ENCODE results near the gene SPATA31D4.

SPATA31D4 gene

GRCh38 chr9:81955625-81956024 is 27.4 kb downstream of the SPATA31D4 start:
- DNase-seq, result no peak
- intact Hi-C loops (cut with DNase I), result no loop called here

DNA sequence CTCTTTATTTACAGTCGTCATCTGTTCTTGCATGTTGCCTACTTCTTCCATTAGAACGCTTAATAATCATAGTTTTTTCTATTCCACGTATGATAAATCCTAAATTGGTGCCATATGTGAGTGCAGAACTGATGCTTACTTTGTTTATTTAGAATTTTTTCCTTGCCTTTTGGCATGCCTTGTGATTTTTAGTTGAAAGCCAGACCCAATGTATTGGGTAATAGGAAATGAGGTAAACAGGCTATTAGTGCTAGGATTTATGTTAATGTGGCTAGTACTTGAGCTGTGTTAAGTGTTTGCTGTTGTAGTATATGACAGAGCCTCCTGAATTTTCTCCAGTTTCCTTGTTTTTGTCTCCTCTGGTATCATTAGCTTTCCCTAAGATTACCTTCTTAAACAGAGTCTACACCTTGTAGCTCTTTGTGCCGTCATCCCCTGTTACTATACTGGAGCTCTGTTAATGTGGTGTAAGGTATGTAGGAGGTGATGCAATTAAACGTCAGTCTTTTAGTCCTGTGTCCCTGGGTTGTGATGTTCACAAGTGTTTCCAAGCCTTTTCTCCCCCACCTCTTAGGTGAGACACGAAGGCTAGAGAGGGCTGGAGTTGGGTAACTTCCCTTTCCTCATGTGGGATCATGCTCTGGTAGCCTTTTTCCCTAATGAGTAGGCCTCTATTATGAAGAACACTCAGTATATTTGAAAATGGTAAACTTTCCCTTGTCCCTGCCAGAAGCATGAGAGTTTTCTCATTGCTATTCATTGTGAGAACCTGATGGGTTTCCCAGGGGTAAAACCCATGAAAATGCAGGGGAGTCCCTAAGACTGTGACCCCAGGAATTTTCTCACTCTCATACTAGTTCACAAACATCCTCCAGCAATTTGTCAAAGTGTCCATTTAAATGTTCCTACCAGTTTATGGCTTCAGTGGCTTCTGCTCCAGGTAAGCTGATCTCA is 36.3 kb downstream of the SPATA31D4 start:
- no peak for DNase-seq
- intact Hi-C loops (cut with DNase I), result no loop called here

- no peak for DNase-seq
- intact Hi-C loops (cut with DNase I), result no loop called here
These were observed 39.8 kb downstream of the SPATA31D4 start for GRCh38 chr9:81968026-81968425.

- no peak for DNase-seq
- intact Hi-C loops (cut with DNase I), result no loop called here
These were observed 41.7 kb downstream of the SPATA31D4 start for GRCh38 chr9:81969971-81970370.

- intact Hi-C loops (cut with DNase I), result no loop called here
- DNase-seq, result no peak
These were observed 43.5 kb downstream of the SPATA31D4 start for GRCh38 chr9:81971727-81972126.

- intact Hi-C loops (cut with DNase I), result no loop called here
These were observed 46.5 kb downstream of the SPATA31D4 start for GRCh38 chr9:81974764-81975163.

DNA sequence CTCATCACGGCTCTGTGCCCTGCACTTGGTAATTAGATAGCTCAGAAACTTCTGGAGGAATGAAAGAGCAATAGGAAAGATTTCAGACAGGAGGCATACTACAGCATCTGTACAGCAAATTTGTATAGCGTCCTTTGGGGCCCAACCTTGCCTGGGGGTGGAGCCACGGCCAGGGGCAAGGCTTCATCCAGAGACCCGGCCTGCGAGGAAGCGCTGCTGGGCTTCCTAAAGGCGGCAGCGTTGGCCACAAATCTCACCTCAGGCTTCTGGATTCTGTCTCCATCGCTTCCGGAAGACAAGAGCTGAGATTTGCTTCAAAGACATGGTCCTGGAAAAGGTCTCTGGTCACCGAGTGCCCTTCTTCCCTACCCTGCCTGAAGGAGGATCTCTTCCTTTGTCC is 48.1 kb downstream of the SPATA31D4 start:
- intact Hi-C loops (cut with DNase I), result no loop called here
- no peak for DNase-seq

More at GRCh38 chr9:81974764-81975163, 46.5 kb downstream of the SPATA31D4 start:
- no peak for DNase-seq

- no peak for DNase-seq
- intact Hi-C loops (cut with DNase I), result no loop called here
These were observed 51.0 kb downstream of the SPATA31D4 start for GRCh38 chr9:81979196-81979595.

GRCh38 chr9:81980568-81980967 is 52.3 kb downstream of the SPATA31D4 start:
- DNase-seq, result no peak
- intact Hi-C loops (cut with DNase I), result no loop called here

DNA sequence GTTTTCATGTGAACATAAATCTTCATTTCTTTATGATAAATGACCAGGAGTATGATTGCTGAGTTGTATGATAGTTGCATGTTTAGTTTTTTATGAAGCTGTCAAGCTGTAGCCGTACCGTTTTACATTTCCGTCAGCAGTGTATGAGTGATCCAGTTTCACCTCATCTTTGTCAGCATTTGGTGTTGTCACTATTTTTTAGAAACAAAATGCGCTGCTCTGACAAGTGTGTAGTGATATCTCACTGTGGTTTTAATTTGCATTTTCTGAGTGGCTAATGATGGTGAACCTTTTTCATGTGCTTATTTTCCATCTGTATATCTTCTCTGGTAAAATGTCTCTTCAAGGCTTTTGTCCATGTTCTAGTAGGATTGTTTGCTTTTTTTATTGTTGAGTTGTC is 53.7 kb downstream of the SPATA31D4 start:
- intact Hi-C loops (cut with DNase I), result no loop called here
- no peak for DNase-seq
